HG03060 (cell line): Measurements from ENCODE around the gene PIP4K2C.
"Not testable (repeated sequence)": the region's sequence is repeated elsewhere in the genome, so short reads cannot be mapped to it uniquely, and the experiment has no call there.

Experiments
- ATAC-seq: cut with Tn5 transposase; IDR thresholded peaks from one replicate; pipeline ENCODE4 v1.9.1; 2021; ENCODE audit warnings: low read depth, moderate number of reproducible peaks; ENCODE audit not compliant: unreplicated experiment

PIP4K2C gene

GRCh38 chr12:57554897-57555296 lies 36.1 kb upstream of the PIP4K2C start:
- no peak for ATAC-seq

GRCh38 chr12:57558864-57559263 lies 32.1 kb upstream of the PIP4K2C start:
- no peak for ATAC-seq

- no peak for ATAC-seq
Observed at GRCh38 chr12:57560516-57560915, 30.5 kb upstream of the PIP4K2C start.

- ATAC-seq, result not testable (repeated sequence)
Observed at GRCh38 chr12:57561117-57561516, 29.9 kb upstream of the PIP4K2C start.

- no peak for ATAC-seq
Observed at GRCh38 chr12:57563358-57563757, 27.6 kb upstream of the PIP4K2C start.

- no peak for ATAC-seq
Observed at GRCh38 chr12:57564178-57564740, 26.7 kb upstream of the PIP4K2C start.

- ATAC-seq, result no peak
Observed at GRCh38 chr12:57568838-57569237, 22.2 kb upstream of the PIP4K2C start.

- ATAC-seq, result no peak
Observed at GRCh38 chr12:57569858-57570257, 21.1 kb upstream of the PIP4K2C start.

GRCh38 chr12:57570438-57570837 lies 20.6 kb upstream of the PIP4K2C start:
- ATAC-seq, result not testable (repeated sequence)

- no peak for ATAC-seq
Observed at GRCh38 chr12:57571926-57572762, 18.8 kb upstream of the PIP4K2C start.

- ATAC-seq, result no peak
Observed at GRCh38 chr12:57574795-57575194, 16.2 kb upstream of the PIP4K2C start.

- no peak for ATAC-seq
Observed at GRCh38 chr12:57575771-57576612, 15.0 kb upstream of the PIP4K2C start.

- ATAC-seq, result no peak
Observed at GRCh38 chr12:57576613-57577160, 14.3 kb upstream of the PIP4K2C start.

GRCh38 chr12:57577981-57578758 lies 12.8 kb upstream of the PIP4K2C start:
- no peak for ATAC-seq

- no peak for ATAC-seq
Observed at GRCh38 chr12:57579011-57579410, 12.0 kb upstream of the PIP4K2C start.

- no peak for ATAC-seq
Observed at GRCh38 chr12:57579677-57580465, 11.1 kb upstream of the PIP4K2C start.

- no peak for ATAC-seq
Observed at GRCh38 chr12:57580466-57580795, 10.6 kb upstream of the PIP4K2C start.

GRCh38 chr12:57581802-57582201 lies 9.2 kb upstream of the PIP4K2C start:
- ATAC-seq, result no peak

- ATAC-seq, result no peak
Observed at GRCh38 chr12:57582440-57582839, 8.6 kb upstream of the PIP4K2C start.
